Body of pancreas (tissue), 4 donors: ENCODE results near the gene HDHD5. TPM values are rescaled to one million over a fixed set of nuclear protein-coding genes. Genes with fewer than 3 reads are reported as not detected.

ENCODE experiments used
- ATAC-seq: fragments of 150-250 bp; one replicate; pipeline ENCODE4 v1.9.1; 2016
- DNase-seq, 4 donors: peaks; one replicate each; pipeline ENCODE4 v3.0.0-alpha.2; 2019
- H3K27ac ChIP-seq, 4 donors: fragments of 200-600 bp; sonication (generic); 1 replicate in 3 of 4; 2 replicates in 1 of 4; pipeline versions ENCODE4 v1.5.1 to v1.6.1; 2016 to 2019; ENCODE audit warnings: mild to moderate bottlenecking in 1 of 4, mixed read lengths in 1 of 4, moderate library complexity in 1 of 4
- H3K27me3 ChIP-seq, 2 donors: fragments of 200-600 bp; sonication (generic); one replicate each; pipeline ENCODE4 v1.6.0; 2016; ENCODE audit warnings: mild to moderate bottlenecking in 1 of 2
- H3K36me3 ChIP-seq, 2 donors: fragments of 200-600 bp; sonication (generic); replicated peaks in 1 of 2; 2 replicates each; pipeline ENCODE4 v1.5.1; 2016; ENCODE audit warnings: low read depth in 2 of 2; ENCODE audit not compliant: insufficient read depth in 1 of 2
- H3K4me1 ChIP-seq: fragments of 200-600 bp; sonication (generic); one replicate; pipeline ENCODE4 v1.6.0; 2016
- H3K4me3 ChIP-seq, 2 donors: fragments of 200-600 bp; sonication (generic); 1 replicate in 1 of 2; 2 replicates in 1 of 2; pipeline ENCODE4 v1.5.1; 2016 to 2019
- H3K9me3 ChIP-seq, 3 donors: fragments of 200-600 bp; sonication (generic); 1 replicate in 2 of 3; 2 replicates in 1 of 3; pipeline ENCODE4 v1.5.1; 2016
- POLR2A ChIP-seq, 3 donors: fragments of 450-650 bp; IDR thresholded peaks; one replicate each; pipeline ENCODE4 v1.6.1; 2016; ENCODE audit warnings: antibody characterized with exemption in 3 of 3, mild to moderate bottlenecking in 2 of 3
- WGBS, 2 donors: methylation state at CpG; one replicate each; pipeline ENCODE4 v1.1.5; 2017; 5-methylcytosine and 5-hydroxymethylcytosine counted together
- intact Hi-C: fragments of 100-400 bp; cut with DNase I; formaldehyde crosslinking; loops from one replicate; pipeline ENCODE4 v1.15.1; 2023
- total RNA-seq, 2 donors: library from RNA; depleted of rRNA; stranded (reverse); fragments of >200 nt; gene quantifications; one replicate each; pipeline ENCODE4 v1.1.0, GENCODE V29; 2016
- TF ChIP-seq, protein P1 (sequence below), 7 experiments: fragments of 450-650 bp in 4 of 7; fragments of 200-600 bp in 3 of 7; sonication (generic) in 3 of 7; IDR thresholded peaks; one replicate each; pipeline ENCODE4 v1.5.1; 2016 to 2019; ENCODE audit warnings: antibody characterized with exemption in 7 of 7

Gene HDHD5
- total RNA-seq, 2 donors from 2014 or later = 22.1 to 28.7 TPM

DNA sequence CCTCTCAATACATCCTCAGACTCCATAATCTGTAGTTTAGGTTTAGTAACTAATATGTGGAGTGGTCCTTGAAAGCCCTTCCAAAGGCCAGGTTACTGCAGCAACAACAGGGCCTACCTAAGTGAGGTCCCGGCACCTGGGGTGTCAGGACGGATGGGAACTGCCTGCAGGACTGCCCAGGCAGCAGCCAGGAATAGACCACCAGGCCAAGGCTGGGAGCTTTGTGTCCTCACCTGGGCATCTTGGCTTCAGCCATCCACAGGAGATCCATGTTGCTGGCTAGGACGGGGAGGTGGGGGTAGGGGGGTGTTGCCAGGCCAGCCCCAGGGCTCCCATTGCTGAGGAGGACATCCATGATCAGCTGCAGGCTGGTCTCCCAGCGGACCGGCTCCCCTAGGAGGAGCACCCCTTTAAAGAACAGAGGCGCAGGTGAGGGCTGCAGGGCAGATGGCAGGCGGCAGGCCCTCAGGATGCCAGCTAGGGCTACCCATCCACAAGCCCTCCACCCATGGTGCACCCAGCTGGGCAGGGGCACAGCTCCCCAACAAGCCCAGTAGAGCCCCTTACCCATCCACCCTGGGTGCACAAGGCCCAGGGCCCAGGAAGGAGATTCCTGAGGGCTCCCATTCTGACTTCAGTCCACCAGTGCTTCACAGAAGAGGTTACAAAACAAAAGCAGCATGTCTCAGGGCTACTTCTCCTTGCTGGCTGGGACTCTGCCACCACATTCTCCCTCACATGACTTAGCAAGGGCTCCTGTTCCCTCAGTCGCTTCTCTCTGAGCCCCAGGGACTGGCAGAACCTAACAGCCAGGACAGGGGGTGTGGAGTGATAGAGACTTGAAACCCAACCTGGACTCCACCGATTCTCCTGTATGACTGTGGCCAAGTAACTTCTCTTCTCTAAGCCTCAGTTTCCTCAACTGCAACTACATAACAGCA lies 18.0 kb downstream of the HDHD5 start:
- Histone ChIP-seq H3K27ac (no peak overlapping the region), H3K36me3 (peaks cover 0 to 27% of the 10 kb centered on the region in 2 donors), H3K9me3 (no peaks in the 10 kb centered on the region), H3K4me3 (no peak overlapping the region), H3K4me1 (no peaks in the 10 kb centered on the region), H3K27me3 (no peaks in the 10 kb centered on the region)
- no peak for ATAC-seq
- intact Hi-C loops = no loop called here
- 80 to 93% methylated on average over 1 to 8 of the region's 9 CpGs for WGBS, 2 donors
- TF ChIP-seq, protein P1, sequence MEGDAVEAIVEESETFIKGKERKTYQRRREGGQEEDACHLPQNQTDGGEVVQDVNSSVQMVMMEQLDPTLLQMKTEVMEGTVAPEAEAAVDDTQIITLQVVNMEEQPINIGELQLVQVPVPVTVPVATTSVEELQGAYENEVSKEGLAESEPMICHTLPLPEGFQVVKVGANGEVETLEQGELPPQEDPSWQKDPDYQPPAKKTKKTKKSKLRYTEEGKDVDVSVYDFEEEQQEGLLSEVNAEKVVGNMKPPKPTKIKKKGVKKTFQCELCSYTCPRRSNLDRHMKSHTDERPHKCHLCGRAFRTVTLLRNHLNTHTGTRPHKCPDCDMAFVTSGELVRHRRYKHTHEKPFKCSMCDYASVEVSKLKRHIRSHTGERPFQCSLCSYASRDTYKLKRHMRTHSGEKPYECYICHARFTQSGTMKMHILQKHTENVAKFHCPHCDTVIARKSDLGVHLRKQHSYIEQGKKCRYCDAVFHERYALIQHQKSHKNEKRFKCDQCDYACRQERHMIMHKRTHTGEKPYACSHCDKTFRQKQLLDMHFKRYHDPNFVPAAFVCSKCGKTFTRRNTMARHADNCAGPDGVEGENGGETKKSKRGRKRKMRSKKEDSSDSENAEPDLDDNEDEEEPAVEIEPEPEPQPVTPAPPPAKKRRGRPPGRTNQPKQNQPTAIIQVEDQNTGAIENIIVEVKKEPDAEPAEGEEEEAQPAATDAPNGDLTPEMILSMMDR (IDR thresholded peaks at IDR 0.05) = no peak
- no peak for TF ChIP-seq POLR2A (IDR thresholded peaks at IDR 0.05)
- DNase-seq = no peak

DNA sequence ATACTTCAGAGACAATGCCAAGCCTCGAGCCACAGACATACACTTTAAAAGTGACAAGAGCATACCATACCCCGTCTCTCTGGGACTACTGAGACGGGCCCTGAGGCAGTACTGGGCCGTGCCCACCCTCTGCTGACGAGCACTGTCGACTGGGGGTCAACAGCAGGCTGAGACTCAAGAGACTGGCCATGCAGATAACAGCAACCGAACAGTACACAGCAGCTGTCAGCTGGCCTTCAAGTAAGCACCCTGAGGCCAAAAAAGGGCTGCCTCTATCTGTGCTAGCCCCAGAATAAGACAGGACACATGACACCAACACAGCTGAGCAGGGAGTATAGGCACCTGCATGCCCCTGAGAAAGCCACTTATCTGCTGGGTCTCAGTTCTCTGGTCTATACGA lies 19.1 kb downstream of the HDHD5 start:
- DNase-seq = no peak
- Histone ChIP-seq H3K9me3 (no peaks in the 10 kb centered on the region), H3K4me3 (no peak overlapping the region), H3K27me3 (no peaks in the 10 kb centered on the region), H3K27ac (no peak overlapping the region), H3K36me3 (peaks cover 0 to 23% of the 10 kb centered on the region in 2 donors), H3K4me1 (no peaks in the 10 kb centered on the region)
- 92 to 100% methylated on average over 1 to 8 of the region's 8 CpGs for WGBS, 2 donors
- intact Hi-C loops = no loop called here
- ATAC-seq = no peak
- no peak for TF ChIP-seq POLR2A (IDR thresholded peaks at IDR 0.05)
- TF ChIP-seq, protein P1 (IDR thresholded peaks at IDR 0.05) = no peak

DNA sequence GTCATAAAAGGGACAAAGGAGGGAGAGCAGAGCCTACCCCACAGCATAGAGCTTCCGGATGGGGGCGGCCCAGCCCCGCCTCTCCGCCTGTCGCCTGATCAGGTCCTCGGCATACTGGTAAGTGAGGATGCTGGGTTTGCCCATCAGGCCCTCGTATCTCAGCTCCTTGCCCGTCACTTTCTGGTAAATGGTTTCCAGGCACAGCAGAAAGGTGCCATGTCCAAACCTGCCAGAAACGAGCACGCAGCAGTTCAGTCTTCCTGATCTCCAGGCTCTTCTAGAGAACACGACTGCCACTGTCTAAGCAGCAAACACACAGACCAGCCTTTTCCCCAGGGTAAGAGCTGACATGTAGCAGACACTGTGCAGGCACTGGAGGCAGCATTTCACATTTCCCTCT lies 20.6 kb downstream of the HDHD5 start:
- no peak for TF ChIP-seq POLR2A (IDR thresholded peaks at IDR 0.05)
- TF ChIP-seq, protein P1 (IDR thresholded peaks at IDR 0.05) = no peak
- no peaks in the 10 kb centered on the region for H3K4me1 ChIP-seq
- H3K27me3 ChIP-seq = no peaks in the 10 kb centered on the region
- peaks cover 0 to 19% of the 10 kb centered on the region in 2 donors for H3K36me3 ChIP-seq
- DNase-seq (no peak), ATAC-seq (no peak)
- H3K9me3 ChIP-seq = no peaks in the 10 kb centered on the region
- H3K27ac ChIP-seq = no peak overlapping the region
- WGBS, 2 donors = 88 to 92% methylated on average over 11 of the region's 11 CpGs
- no peak overlapping the region for H3K4me3 ChIP-seq
- intact Hi-C loops = no loop called here

GRCh38 chr22:17137861-17138425 lies 21.1 kb downstream of the HDHD5 start:
- ATAC-seq = no peak
- H3K27me3 ChIP-seq = no peaks in the 10 kb centered on the region
- intact Hi-C loops = no loop called here
- no peaks in the 10 kb centered on the region for H3K9me3 ChIP-seq
- 90 to 94% methylated on average over 10 to 17 of the region's 17 CpGs for WGBS, 2 donors
- peaks cover 0 to 16% of the 10 kb centered on the region in 2 donors for H3K36me3 ChIP-seq
- DNase-seq = no peak
- H3K27ac ChIP-seq = no peak overlapping the region
- H3K4me1 ChIP-seq = no peaks in the 10 kb centered on the region
- TF ChIP-seq, protein P1 (IDR thresholded peaks at IDR 0.05) = no peak
- TF ChIP-seq POLR2A (IDR thresholded peaks at IDR 0.05) = no peak
- no peak overlapping the region for H3K4me3 ChIP-seq
